PC-3 (cell line): ENCODE measurements around the gene ADAMTS5.

Experiments
- CTCF ChIP-seq: fragments of 300-600 bp; sonication (generic); conservative IDR thresholded peaks from 2 replicates; pipeline ENCODE4 v1.5.1; 2017; ENCODE audit warnings: antibody characterized with exemption, low read depth, mild to moderate bottlenecking, low read length
- EZH2 ChIP-seq: fragments of 300-600 bp; sonication (generic); IDR thresholded peaks from one replicate; pipeline ENCODE4 v1.6.1; 2017; ENCODE audit warnings: antibody characterized with exemption, mild to moderate bottlenecking, low read length; ENCODE audit not compliant: unreplicated experiment
- EZH2phosphoT487 ChIP-seq: fragments of 300-600 bp; sonication (generic); IDR thresholded peaks from 2 replicates; pipeline ENCODE4 v1.6.1; 2018; ENCODE audit warnings: mild to moderate bottlenecking, antibody characterized with exemption, low read length, borderline replicate concordance

- TF ChIP-seq CTCF: no peak
- no peak for TF ChIP-seq EZH2
- TF ChIP-seq EZH2phosphoT487: no peak
Observed at GRCh38 chr21:26965040-26965906, 1.6 kb downstream of the ADAMTS5 start.
